Thymus (tissue), 11 donors: Measurements from ENCODE around the gene ELAVL1. TPM values are rescaled to one million over a fixed set of nuclear protein-coding genes. Genes with fewer than 3 reads are reported as not detected.
A peak's percentile ranks its signal among the peaks of the same experiment; 100 is the strongest.

Experiments
- DNase-seq, 9 donors: peaks; one replicate each; pipeline ENCODE4 v3.0.0-alpha.2; 2013; ENCODE audit warnings: low spot score in 9 of 9, low read depth in 6 of 9, missing footprints in 1 of 9
- H3K27ac ChIP-seq, 2 donors: one replicate each; pipeline ENCODE4 v1.5.1; 2013; ENCODE audit warnings: control low read depth in 1 of 2, low read depth in 1 of 2, low read length in 1 of 2, mild to moderate bottlenecking in 1 of 2, moderate library complexity in 1 of 2
- H3K27me3 ChIP-seq, 2 donors: one replicate each; pipeline ENCODE4 v1.5.1; 2013; ENCODE audit warnings: low read length in 1 of 2; ENCODE audit not compliant: control insufficient read depth in 2 of 2, insufficient read depth in 1 of 2
- H3K36me3 ChIP-seq, 2 donors: one replicate each; pipeline ENCODE4 v1.5.1; 2013; ENCODE audit warnings: low read length in 1 of 2, mild to moderate bottlenecking in 1 of 2, moderate library complexity in 1 of 2; ENCODE audit not compliant: control insufficient read depth in 2 of 2, insufficient read depth in 2 of 2
- H3K4me1 ChIP-seq, 2 donors: one replicate each; pipeline ENCODE4 v1.5.1; 2013; ENCODE audit warnings: low read length in 2 of 2; ENCODE audit not compliant: control insufficient read depth in 2 of 2, insufficient read depth in 2 of 2
- H3K4me3 ChIP-seq, 2 donors: one replicate each; pipeline ENCODE4 v1.5.1; 2013; ENCODE audit warnings: low read length in 2 of 2, control low read depth in 1 of 2, mild to moderate bottlenecking in 1 of 2
- H3K9me3 ChIP-seq, 2 donors: one replicate each; pipeline ENCODE4 v1.5.1; 2013; ENCODE audit warnings: low read length in 1 of 2, mild to moderate bottlenecking in 1 of 2; ENCODE audit not compliant: control insufficient read depth in 2 of 2, insufficient read depth in 1 of 2
- WGBS: extraction: QIAGEN DNeasy Blood & Tissue Kit; methylation state at CpG from one replicate; pipeline ENCODE4 v1.1.7; 2013; 5-methylcytosine and 5-hydroxymethylcytosine counted together
- polyA plus RNA-seq: library from polyadenylated mRNA; stranded (reverse); fragments of 200-250 nt; gene quantifications from one replicate; pipeline ENCODE4 v1.2.3, GENCODE V29; 2013
- total RNA-seq: library from RNA; stranded (reverse); fragments of 120-200 nt; gene quantifications from one replicate; pipeline ENCODE4 v1.2.4, GENCODE V29; 2013
- donor health status: healthy.

Gene ELAVL1
- total and polyA plus RNA-seq, 2 donors, result 20.8 to 45.6 TPM

- peak in 3 of 9 donors; percentile 51 to 74 (median 52) for DNase-seq
- Histone ChIP-seq H3K36me3 (peaks cover 25 to 27% of the 10 kb centered on the region in 2 donors), H3K27me3 (peaks cover 0 to 4% of the 10 kb centered on the region in 2 donors), H3K27ac (no peak within 1 kb of the TSS), H3K4me3 (peak within 1 kb of the TSS in 1 of 2 donors; percentile 58), H3K4me1 (peaks cover 13 to 19% of the 10 kb centered on the region in 2 donors), H3K9me3 (no peaks in the 10 kb centered on the region)
- WGBS, result 20% methylated on average over 65 of the region's 65 CpGs
Observed at GRCh38 chr19:7926021-7926726, 79.3 kb downstream of the ELAVL1 start, which contains the start of gene CTXN1. CTXN1 (minus strand) TSS chr19:7926135; CDS start chr19:7925538, 597 bp downstream.

GRCh38 chr19:7925171-7925851, 80.1 kb downstream of the ELAVL1 start:
- Histone ChIP-seq H3K27ac (no peak overlapping the region), H3K9me3 (no peaks in the 10 kb centered on the region), H3K4me1 (peaks cover 17 to 23% of the 10 kb centered on the region in 2 donors), H3K4me3 (peak overlapping the region in 1 of 2 donors; percentile 58), H3K27me3 (peaks cover 0 to 4% of the 10 kb centered on the region in 2 donors), H3K36me3 (peaks cover 18 to 22% of the 10 kb centered on the region in 2 donors)
- under 1% methylated on average over 98 of the region's 98 CpGs for WGBS
- DNase-seq, result peak; percentile 63 to 93 (median 82)

- Histone ChIP-seq H3K4me1 (peaks cover 20 to 26% of the 10 kb centered on the region in 2 donors), H3K4me3 (no peak overlapping the region), H3K9me3 (no peaks in the 10 kb centered on the region), H3K36me3 (peaks cover 18 to 22% of the 10 kb centered on the region in 2 donors), H3K27ac (no peak overlapping the region), H3K27me3 (peaks cover 0 to 8% of the 10 kb centered on the region in 2 donors)
- DNase-seq, result no peak
- WGBS, result 60% methylated on average over 34 of the region's 34 CpGs
Observed at GRCh38 chr19:7924651-7925170, 80.7 kb downstream of the ELAVL1 start.

- peaks cover 18 to 22% of the 10 kb centered on the region in 2 donors for H3K36me3 ChIP-seq
- no peak for DNase-seq
- no peak overlapping the region for H3K27ac ChIP-seq
- no peak overlapping the region for H3K4me3 ChIP-seq
- H3K4me1 ChIP-seq, result peaks cover 25 to 27% of the 10 kb centered on the region in 2 donors
- H3K9me3 ChIP-seq, result no peaks in the 10 kb centered on the region
- WGBS, result 95% methylated on average over 12 of the region's 12 CpGs
- peaks cover 0 to 12% of the 10 kb centered on the region in 2 donors for H3K27me3 ChIP-seq
Observed at GRCh38 chr19:7924241-7924640, 81.2 kb downstream of the ELAVL1 start.

GRCh38 chr19:7923295-7924191, 81.9 kb downstream of the ELAVL1 start:
- H3K4me1 ChIP-seq, result peaks cover 24 to 28% of the 10 kb centered on the region in 2 donors
- H3K36me3 ChIP-seq, result peaks cover 18 to 22% of the 10 kb centered on the region in 2 donors
- no peak overlapping the region for H3K27ac ChIP-seq
- WGBS, result 93% methylated on average over 31 of the region's 31 CpGs
- H3K4me3 ChIP-seq, result no peak overlapping the region
- no peak for DNase-seq
- peaks cover 0 to 5% of the 10 kb centered on the region in 2 donors for H3K9me3 ChIP-seq
- H3K27me3 ChIP-seq, result peaks cover 6 to 19% of the 10 kb centered on the region in 2 donors

- no peak overlapping the region for H3K27ac ChIP-seq
Observed at GRCh38 chr19:7922836-7923195, 82.6 kb downstream of the ELAVL1 start.

GRCh38 chr19:7921967-7922835, 83.2 kb downstream of the ELAVL1 start:
- H3K9me3 ChIP-seq, result peaks cover 0 to 6% of the 10 kb centered on the region in 2 donors
- peaks cover 23 to 31% of the 10 kb centered on the region in 2 donors for H3K4me1 ChIP-seq
- WGBS, result 98% methylated on average over 31 of the region's 31 CpGs
- DNase-seq, result no peak
- no peak overlapping the region for H3K4me3 ChIP-seq
- H3K36me3 ChIP-seq, result peaks cover 14 to 18% of the 10 kb centered on the region in 2 donors
- H3K27me3 ChIP-seq, result peaks cover 19 to 33% of the 10 kb centered on the region in 2 donors
- H3K27ac ChIP-seq, result peak overlapping the region in 1 of 2 donors; percentile 3

More at GRCh38 chr19:7922836-7923195, 82.6 kb downstream of the ELAVL1 start:
- Histone ChIP-seq H3K4me1 (peaks cover 23 to 28% of the 10 kb centered on the region in 2 donors), H3K36me3 (peaks cover 18 to 20% of the 10 kb centered on the region in 2 donors), H3K27me3 (peaks cover 12 to 27% of the 10 kb centered on the region in 2 donors), H3K9me3 (peaks cover 0 to 6% of the 10 kb centered on the region in 2 donors), H3K4me3 (no peak overlapping the region)
- 96% methylated on average over 8 of the region's 8 CpGs for WGBS
- DNase-seq, result no peak
